Ascending aorta (tissue), 2 donors: ENCODE results near the gene KCND3. TPM values are rescaled to one million over a fixed set of nuclear protein-coding genes. Genes with fewer than 3 reads are reported as not detected.

Experiments
- DNase-seq, 2 donors: peaks; one replicate each; pipeline ENCODE4 v3.0.0-alpha.2; 2019; ENCODE audit warnings: low spot score in 2 of 2
- H3K27ac ChIP-seq, 2 donors: fragments of 200-600 bp; sonication (generic); one replicate each; pipeline ENCODE4 v1.5.1; 2016 to 2017; ENCODE audit warnings: mild to moderate bottlenecking in 1 of 2
- H3K27me3 ChIP-seq: fragments of 200-600 bp; sonication (generic); one replicate; pipeline ENCODE4 v1.5.1; 2017
- H3K36me3 ChIP-seq, 2 donors: fragments of 200-600 bp; sonication (generic); one replicate each; pipeline ENCODE4 v1.5.1; 2016
- H3K4me1 ChIP-seq, 2 donors: fragments of 200-600 bp; sonication (generic); one replicate each; pipeline ENCODE4 v1.5.1; 2016 to 2017; ENCODE audit warnings: mild to moderate bottlenecking in 1 of 2
- H3K4me3 ChIP-seq, 2 donors: fragments of 200-600 bp; sonication (generic); one replicate each; pipeline ENCODE4 v1.5.1; 2016 to 2017; ENCODE audit warnings: mild to moderate bottlenecking in 1 of 2
- H3K9me3 ChIP-seq, 2 donors: fragments of 200-600 bp; sonication (generic); one replicate each; pipeline ENCODE4 v1.5.1; 2016
- intact Hi-C: fragments of 100-400 bp; cut with DNase I; formaldehyde crosslinking; loops from one replicate; pipeline ENCODE4 v1.15.1; 2023
- total RNA-seq: library from RNA; depleted of rRNA; stranded (reverse); fragments of >200 nt; gene quantifications from one replicate; pipeline ENCODE4 v1.1.0, GENCODE V29; 2016
- TF ChIP-seq, protein P1 (sequence below), 3 experiments: fragments of 200-600 bp in 2 of 3; fragments of 450-650 bp in 1 of 3; sonication (generic) in 2 of 3; IDR thresholded peaks; one replicate each; pipeline ENCODE4 v1.5.1; 2016 to 2019; ENCODE audit warnings: antibody characterized with exemption in 3 of 3, mild to moderate bottlenecking in 1 of 3, moderate library complexity in 1 of 3

Gene KCND3
- total RNA-seq, 1 donor from 2014 or later = 13.3 TPM

DNA sequence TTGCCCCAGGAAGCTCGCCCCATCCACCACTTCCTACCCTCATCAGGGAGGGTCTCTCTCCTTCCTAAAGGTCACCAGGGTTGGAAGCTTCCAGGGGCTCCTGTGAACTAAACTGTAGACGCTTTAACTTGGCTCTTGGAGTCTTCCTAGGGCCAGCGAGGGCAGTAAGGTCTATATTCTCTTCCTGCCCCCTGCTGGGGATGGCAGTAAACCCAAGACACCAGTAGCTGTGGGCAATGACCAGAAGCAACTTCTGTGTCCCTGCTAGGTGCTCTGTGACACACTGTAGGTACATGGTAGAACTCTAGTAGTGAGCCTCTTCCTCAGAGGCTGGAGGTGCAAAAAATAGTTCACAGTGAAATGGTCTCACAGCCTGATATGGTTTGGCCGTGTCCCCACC is 30.0 kb downstream of the KCND3 start:
- TF ChIP-seq, protein P1, sequence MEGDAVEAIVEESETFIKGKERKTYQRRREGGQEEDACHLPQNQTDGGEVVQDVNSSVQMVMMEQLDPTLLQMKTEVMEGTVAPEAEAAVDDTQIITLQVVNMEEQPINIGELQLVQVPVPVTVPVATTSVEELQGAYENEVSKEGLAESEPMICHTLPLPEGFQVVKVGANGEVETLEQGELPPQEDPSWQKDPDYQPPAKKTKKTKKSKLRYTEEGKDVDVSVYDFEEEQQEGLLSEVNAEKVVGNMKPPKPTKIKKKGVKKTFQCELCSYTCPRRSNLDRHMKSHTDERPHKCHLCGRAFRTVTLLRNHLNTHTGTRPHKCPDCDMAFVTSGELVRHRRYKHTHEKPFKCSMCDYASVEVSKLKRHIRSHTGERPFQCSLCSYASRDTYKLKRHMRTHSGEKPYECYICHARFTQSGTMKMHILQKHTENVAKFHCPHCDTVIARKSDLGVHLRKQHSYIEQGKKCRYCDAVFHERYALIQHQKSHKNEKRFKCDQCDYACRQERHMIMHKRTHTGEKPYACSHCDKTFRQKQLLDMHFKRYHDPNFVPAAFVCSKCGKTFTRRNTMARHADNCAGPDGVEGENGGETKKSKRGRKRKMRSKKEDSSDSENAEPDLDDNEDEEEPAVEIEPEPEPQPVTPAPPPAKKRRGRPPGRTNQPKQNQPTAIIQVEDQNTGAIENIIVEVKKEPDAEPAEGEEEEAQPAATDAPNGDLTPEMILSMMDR (IDR thresholded peaks at IDR 0.05) = no peak
- Histone ChIP-seq H3K27me3 (no peaks in the 10 kb centered on the region), H3K4me3 (no peak overlapping the region), H3K27ac (no peak overlapping the region), H3K4me1 (peaks cover 0 to 2% of the 10 kb centered on the region in 2 donors), H3K36me3 (no peaks in the 10 kb centered on the region), H3K9me3 (no peaks in the 10 kb centered on the region)
- intact Hi-C loops = no loop called here
- no peak for DNase-seq

DNA sequence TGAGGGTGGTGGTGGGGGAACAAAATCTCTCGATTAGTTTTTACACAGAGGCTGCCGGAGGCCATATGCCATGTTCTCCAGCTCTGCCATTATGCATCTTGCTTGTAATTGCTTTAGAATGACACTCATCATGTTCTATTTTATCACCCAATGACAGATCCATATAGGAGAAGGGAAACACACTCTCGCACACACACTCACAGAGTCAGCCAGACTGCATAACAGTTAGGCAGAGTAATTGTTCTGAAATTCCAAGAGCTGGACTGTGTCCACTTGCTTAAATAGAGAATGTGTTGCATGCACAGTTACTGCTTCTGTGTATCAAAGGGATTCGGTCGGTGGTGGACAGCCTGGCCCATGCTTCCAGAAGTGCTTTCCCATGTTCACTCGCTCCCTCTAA is 30.6 kb downstream of the KCND3 start:
- Histone ChIP-seq H3K4me3 (no peak overlapping the region), H3K36me3 (no peaks in the 10 kb centered on the region), H3K9me3 (no peaks in the 10 kb centered on the region), H3K4me1 (peaks cover 0 to 2% of the 10 kb centered on the region in 2 donors), H3K27ac (no peak overlapping the region), H3K27me3 (no peaks in the 10 kb centered on the region)
- intact Hi-C loops = no loop called here
- TF ChIP-seq, protein P1 (IDR thresholded peaks at IDR 0.05) = no peak
- DNase-seq = no peak

DNA sequence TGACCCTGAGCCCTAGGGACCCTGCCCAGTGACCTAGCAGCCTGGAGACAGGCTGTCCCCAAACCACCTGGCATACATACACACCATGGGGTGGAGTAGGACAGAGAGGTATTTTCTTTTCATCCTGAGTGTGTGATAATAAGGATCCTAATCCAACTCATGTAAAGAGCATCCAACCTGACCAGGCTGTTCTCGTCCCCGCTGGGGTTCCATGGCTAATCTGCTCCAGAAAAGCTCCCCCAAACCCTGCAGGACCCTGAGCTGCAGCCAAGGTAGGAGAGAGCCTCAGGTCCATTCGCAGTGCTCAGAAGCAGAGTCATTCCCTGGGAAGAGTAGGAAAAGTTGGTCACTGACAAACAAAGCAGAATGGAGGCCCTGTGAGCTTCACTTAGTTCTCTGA is 31.4 kb downstream of the KCND3 start:
- Histone ChIP-seq H3K27me3 (no peaks in the 10 kb centered on the region), H3K27ac (no peak overlapping the region), H3K4me1 (peaks cover 0 to 2% of the 10 kb centered on the region in 2 donors), H3K4me3 (no peak overlapping the region), H3K36me3 (no peaks in the 10 kb centered on the region), H3K9me3 (no peaks in the 10 kb centered on the region)
- no peak for DNase-seq
- TF ChIP-seq, protein P1 (IDR thresholded peaks at IDR 0.05) = no peak
- intact Hi-C loops = no loop called here

DNA sequence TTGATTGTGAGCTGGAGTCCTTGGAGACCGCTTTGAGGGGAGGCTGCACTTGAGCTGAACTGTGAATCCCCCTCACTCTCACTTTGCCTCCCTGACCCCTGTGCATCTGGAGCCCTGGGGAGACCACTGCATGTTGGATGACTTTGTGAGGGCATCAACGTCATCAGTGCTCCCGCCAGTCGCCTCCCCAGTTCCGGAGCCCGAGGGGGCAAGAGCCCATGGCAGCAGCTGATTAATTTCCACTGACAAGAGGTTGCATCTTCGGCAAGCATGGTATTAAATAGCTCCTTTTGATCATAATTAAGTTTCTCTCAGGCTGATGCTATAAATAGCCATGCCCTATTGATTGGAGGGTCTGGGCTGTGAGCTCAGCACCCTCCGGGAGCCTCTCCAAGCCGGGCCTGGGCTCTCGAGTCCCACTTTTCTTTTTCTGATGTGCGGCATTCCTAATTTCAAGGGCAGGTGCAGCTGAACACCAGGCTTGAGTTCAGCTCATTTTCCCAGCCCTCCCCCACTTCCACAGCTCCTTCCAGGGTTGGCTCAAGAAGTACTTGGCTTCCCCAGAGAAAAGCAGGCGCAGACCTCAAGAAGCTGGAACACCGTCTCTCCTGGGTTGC is 33.2 kb downstream of the KCND3 start:
- no peaks in the 10 kb centered on the region for H3K9me3 ChIP-seq
- H3K4me1 ChIP-seq = peaks cover 0 to 2% of the 10 kb centered on the region in 2 donors
- no peaks in the 10 kb centered on the region for H3K27me3 ChIP-seq
- TF ChIP-seq, protein P1 (IDR thresholded peaks at IDR 0.05) = no peak
- intact Hi-C loops = no loop called here
- no peaks in the 10 kb centered on the region for H3K36me3 ChIP-seq
- DNase-seq = no peak
- H3K27ac ChIP-seq = no peak overlapping the region
- no peak overlapping the region for H3K4me3 ChIP-seq

DNA sequence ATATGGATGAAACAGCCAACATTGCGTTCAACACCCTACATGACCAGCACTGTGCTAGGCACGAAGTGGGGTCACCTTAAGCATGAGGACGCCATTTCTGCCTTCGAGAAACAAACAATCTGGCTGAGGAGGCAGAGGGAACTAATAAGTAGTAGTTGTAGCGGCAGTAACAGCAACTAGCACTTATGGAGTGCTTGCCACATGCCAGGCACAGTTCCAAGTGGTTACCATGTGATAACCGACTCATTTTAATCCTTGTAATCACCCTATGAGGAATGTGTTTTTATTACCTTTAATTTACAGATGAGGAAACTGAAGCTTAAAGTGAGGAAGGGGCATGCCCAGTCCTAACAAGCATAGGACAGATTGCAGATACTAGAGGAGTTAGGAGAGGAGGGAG is 33.7 kb downstream of the KCND3 start:
- H3K27ac ChIP-seq = no peak overlapping the region
- H3K4me3 ChIP-seq = no peak overlapping the region
- TF ChIP-seq, protein P1 (IDR thresholded peaks at IDR 0.05) = no peak
- DNase-seq = no peak
- no peaks in the 10 kb centered on the region for H3K9me3 ChIP-seq
- no peaks in the 10 kb centered on the region for H3K36me3 ChIP-seq
- H3K4me1 ChIP-seq = peaks cover 0 to 2% of the 10 kb centered on the region in 2 donors
- intact Hi-C loops = no loop called here
- no peaks in the 10 kb centered on the region for H3K27me3 ChIP-seq

DNA sequence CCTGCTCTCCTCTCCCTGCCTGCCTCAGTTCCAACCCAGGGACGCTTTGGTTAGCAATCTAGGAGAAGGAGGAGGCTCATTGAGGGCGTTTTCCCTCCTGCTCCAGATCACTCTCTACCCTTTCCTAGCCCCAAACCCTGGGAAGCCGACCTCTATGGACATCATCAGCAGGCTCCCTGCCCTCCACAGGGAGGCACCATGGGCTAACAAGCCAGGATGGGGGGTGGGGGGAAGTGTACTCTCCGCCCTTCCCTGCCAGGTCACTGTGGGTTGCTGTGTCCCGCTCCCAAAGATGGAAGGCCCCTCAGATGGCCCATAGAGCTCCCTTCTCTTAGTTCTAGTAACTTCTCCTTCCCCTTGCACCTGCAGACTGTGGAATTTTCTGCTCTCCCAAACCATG is 35.7 kb downstream of the KCND3 start:
- intact Hi-C loops = no loop called here
- Histone ChIP-seq H3K9me3 (no peaks in the 10 kb centered on the region), H3K4me1 (peaks cover 0 to 2% of the 10 kb centered on the region in 2 donors), H3K27ac (no peak overlapping the region), H3K27me3 (no peaks in the 10 kb centered on the region), H3K36me3 (no peaks in the 10 kb centered on the region), H3K4me3 (no peak overlapping the region)
- TF ChIP-seq, protein P1 (IDR thresholded peaks at IDR 0.05) = no peak
- no peak for DNase-seq
